D721Med (cell line): ENCODE results near the gene KMT2B.

Experiments
- DNase-seq: peaks from one replicate; pipeline ENCODE4 v3.0.0; 2011; ENCODE audit warnings: low spot score; ENCODE audit not compliant: insufficient read length
- FAIRE-seq: peaks from 2 replicates; lab custom pipeline; 2011; peaks lifted over from hg19 to GRCh38; lab: Jason Lieb, UNC
- CTCF ChIP-seq: IDR thresholded peaks from 2 replicates; pipeline ENCODE4 v1.5.1; 2012; ENCODE audit warnings: mild to moderate bottlenecking, control low read depth; ENCODE audit not compliant: insufficient read depth; ENCODE audit errors: missing control alignments

The KMT2B gene

GRCh38 chr19:35783469-35784434 lies 65.9 kb downstream of the KMT2B start:
- FAIRE-seq (no peak), DNase-seq (no peak)
- TF ChIP-seq CTCF: no peak

GRCh38 chr19:35784503-35785338 lies 66.9 kb downstream of the KMT2B start:
- no peak for FAIRE-seq
- no peak for DNase-seq
- TF ChIP-seq CTCF: no peak

GRCh38 chr19:35785339-35785627 lies 67.5 kb downstream of the KMT2B start:
- FAIRE-seq (no peak), DNase-seq (no peak)
- TF ChIP-seq CTCF: no peak

GRCh38 chr19:35786299-35787160 lies 68.7 kb downstream of the KMT2B start:
- no peak for DNase-seq
- no peak for TF ChIP-seq CTCF
- FAIRE-seq: no peak

- no peak for TF ChIP-seq CTCF
- DNase-seq (no peak), FAIRE-seq (no peak)
Observed at GRCh38 chr19:35787227-35787799, 69.5 kb downstream of the KMT2B start.
